OCI-M1 (cell line): ENCODE results near the gene CHRND.

Source experiments
- DNase-seq: peaks from one replicate; lab custom pipeline; 2025; lab: John Stamatoyannopoulos, UW

The CHRND gene

GRCh38 chr2:232488097-232488711 lies 37.8 kb upstream of the CHRND start:
- no peak for DNase-seq

GRCh38 chr2:232488721-232489300 lies 37.1 kb upstream of the CHRND start:
- DNase-seq, result no peak

- no peak for DNase-seq
Measured at GRCh38 chr2:232489516-232490220, 36.3 kb upstream of the CHRND start.

- DNase-seq, result no peak
Measured at GRCh38 chr2:232490221-232491138, 35.5 kb upstream of the CHRND start.

GRCh38 chr2:232491139-232491780 lies 34.7 kb upstream of the CHRND start:
- DNase-seq, result no peak

- no peak for DNase-seq
Measured at GRCh38 chr2:232492236-232492848, 33.6 kb upstream of the CHRND start.

- DNase-seq, result no peak
Measured at GRCh38 chr2:232492963-232493700, 32.8 kb upstream of the CHRND start.

GRCh38 chr2:232493701-232494474 lies 32.1 kb upstream of the CHRND start:
- DNase-seq, result no peak

GRCh38 chr2:232494542-232494941 lies 31.4 kb upstream of the CHRND start:
- no peak for DNase-seq

- DNase-seq, result no peak
Measured at GRCh38 chr2:232495292-232495691, 30.7 kb upstream of the CHRND start.

GRCh38 chr2:232496501-232497270 lies 29.3 kb upstream of the CHRND start:
- no peak for DNase-seq

GRCh38 chr2:232497348-232497747 lies 28.6 kb upstream of the CHRND start:
- DNase-seq, result no peak

GRCh38 chr2:232498452-232498851 lies 27.5 kb upstream of the CHRND start:
- no peak for DNase-seq

- DNase-seq, result no peak
Measured at GRCh38 chr2:232501331-232501771, 24.6 kb upstream of the CHRND start.

GRCh38 chr2:232501794-232502390 lies 24.1 kb upstream of the CHRND start:
- no peak for DNase-seq

- no peak for DNase-seq
Measured at GRCh38 chr2:232502511-232502910, 23.4 kb upstream of the CHRND start.

- DNase-seq, result no peak
Measured at GRCh38 chr2:232502911-232503808, 22.8 kb upstream of the CHRND start.
